Measurements from ENCODE around the gene ATP5F1C. TPM values are rescaled to one million over a fixed set of nuclear protein-coding genes. Genes with fewer than 3 reads are reported as not detected.

Gene ATP5F1C
- total RNA-seq, 2 experiments from 2014 or later, result 287 to 290 TPM

Other genes starting within 250 kb of the ATP5F1C start
- not detected for gene ITIH5, start 121.2 kb upstream of the ATP5F1C start, total RNA-seq
- gene ITIH2, start 84.9 kb upstream of the ATP5F1C start, total RNA-seq, result not detected
- gene KIN, start 184 bp upstream of the ATP5F1C start, total RNA-seq, result 1 to 10 TPM; 6.4 to 7.7 TPM
- 10 to 100 TPM; 12.6 to 12.8 TPM for gene TAF3, start 30.3 kb downstream of the ATP5F1C start, total RNA-seq

Measured in activated naive CD4-positive, alpha-beta T cell treated with anti-CD3 and anti-CD28 coated beads for 36 hours (primary cell).